WTC11 (cell line): ENCODE data around the gene FBP1. TPM values are rescaled to one million over a fixed set of nuclear protein-coding genes. Genes with fewer than 3 reads are reported as not detected.

Experiments used
- ATAC-seq: fragments of 200-7000 bp; cut with Tn5 transposase; 2 replicates; pipeline ENCODE4 v1.10.0; 2021; ENCODE audit warnings: mild to moderate bottlenecking, moderate library complexity
- CTCF ChIA-PET: fragments of 300-600 bp; sonication (Branson Sonifier 250); formaldehyde crosslinking; loops from one replicate; lab custom pipeline; 2021; ENCODE audit warnings: antibody characterized with exemption; lab: Charles Lee
- POLR2A ChIA-PET: fragments of 350-600 bp; sonication (Branson Sonifier 250); formaldehyde crosslinking; loops from one replicate; lab custom pipeline; 2021; ENCODE audit warnings: antibody characterized with exemption; lab: Charles Lee
- DNase-seq: peaks from one replicate; pipeline ENCODE4 v3.0.0; 2021; ENCODE audit warnings: low spot score
- H3K27ac Mint-ChIP-seq: 2 replicates; pipeline ENCODE4 v1.8.0; 2021; ENCODE audit warnings: mixed read lengths
- H3K27me3 Mint-ChIP-seq: 2 replicates; pipeline ENCODE4 v1.8.0; 2021; ENCODE audit warnings: low read depth, mild to moderate bottlenecking, moderate library complexity, mixed read lengths
- H3K36me3 Mint-ChIP-seq: 2 replicates; pipeline ENCODE4 v1.8.0; 2021; ENCODE audit warnings: mixed read lengths
- H3K4me1 Mint-ChIP-seq: 2 replicates; pipeline ENCODE4 v1.8.0; 2022; ENCODE audit warnings: mixed read lengths
- H3K4me3 Mint-ChIP-seq: 2 replicates; pipeline ENCODE4 v1.8.0; 2021; ENCODE audit warnings: mild to moderate bottlenecking, moderate library complexity, mixed read lengths
- H3K9me3 Mint-ChIP-seq: 2 replicates; pipeline ENCODE4 v1.8.0; 2021; ENCODE audit warnings: mixed read lengths
- FOXJ3 ChIP-seq: sonication (generic); formaldehyde crosslinking; IDR thresholded peaks from 2 replicates; pipeline ENCODE4 v1.9.0; 2021; ENCODE audit warnings: missing genetic modification reagents, mild to moderate bottlenecking, borderline replicate concordance
- JAZF1 ChIP-seq: fragments of 250-450 bp; sonication (Bioruptor Pico); IDR thresholded peaks from 2 replicates; pipeline ENCODE4 v1.9.0; 2021; ENCODE audit warnings: moderate library complexity, mild to moderate bottlenecking, inconsistent platforms
- NR2C2 ChIP-seq: sonication (generic); formaldehyde crosslinking; IDR thresholded peaks from 2 replicates; pipeline ENCODE4 v1.8.0; 2022; ENCODE audit warnings: mild to moderate bottlenecking, missing genetic modification reagents
- SMAD4 ChIP-seq: sonication (generic); formaldehyde crosslinking; IDR thresholded peaks from 2 replicates; pipeline ENCODE4 v1.8.0; 2022; ENCODE audit warnings: mild to moderate bottlenecking, missing genetic modification reagents
- ZBTB21 ChIP-seq: sonication (generic); formaldehyde crosslinking; IDR thresholded peaks from 2 replicates; pipeline ENCODE4 v1.8.1; 2023; ENCODE audit warnings: mild to moderate bottlenecking, missing genetic modification reagents, borderline replicate concordance
- ZNF263 ChIP-seq: sonication (generic); formaldehyde crosslinking; IDR thresholded peaks from 2 replicates; pipeline ENCODE4 v1.8.1; 2022; ENCODE audit warnings: low read depth, mild to moderate bottlenecking, moderate library complexity, missing genetic modification reagents
- total RNA-seq: library from RNA; stranded (reverse); gene quantifications from 3 replicates; pipeline ENCODE4 v1.2.3, GENCODE V29; 2021
- TF ChIP-seq, protein P1 (sequence below): sonication (generic); formaldehyde crosslinking; IDR thresholded peaks from 2 replicates; pipeline ENCODE4 v1.8.0; 2023; ENCODE audit warnings: missing genetic modification reagents
- TF ChIP-seq, protein P2 (sequence below): fragments of 250-450 bp; sonication (Bioruptor Pico); IDR thresholded peaks from 2 replicates; pipeline ENCODE4 v1.9.0; 2021; ENCODE audit warnings: mild to moderate bottlenecking
- TF ChIP-seq, protein P3 (sequence below): sonication (generic); formaldehyde crosslinking; IDR thresholded peaks from 2 replicates; pipeline ENCODE4 v1.8.1; 2023; ENCODE audit warnings: mild to moderate bottlenecking, missing genetic modification reagents, moderate library complexity
- TF ChIP-seq, protein P4 (sequence below): fragments of 200-600 bp; IDR thresholded peaks from 2 replicates; pipeline ENCODE4 v1.8.0; 2022; ENCODE audit warnings: antibody characterized with exemption
- TF ChIP-seq, protein P5 (sequence below): sonication (generic); formaldehyde crosslinking; IDR thresholded peaks from 2 replicates; pipeline ENCODE4 v1.8.1; 2022; ENCODE audit warnings: missing genetic modification reagents, borderline replicate concordance
- TF ChIP-seq, protein P6 (sequence below): sonication (generic); formaldehyde crosslinking; IDR thresholded peaks from 2 replicates; pipeline ENCODE4 v1.8.0; 2023; ENCODE audit warnings: mild to moderate bottlenecking, missing genetic modification reagents

Gene FBP1
- total RNA-seq, 1 experiment from 2014 or later, result 6.4 TPM

DNA sequence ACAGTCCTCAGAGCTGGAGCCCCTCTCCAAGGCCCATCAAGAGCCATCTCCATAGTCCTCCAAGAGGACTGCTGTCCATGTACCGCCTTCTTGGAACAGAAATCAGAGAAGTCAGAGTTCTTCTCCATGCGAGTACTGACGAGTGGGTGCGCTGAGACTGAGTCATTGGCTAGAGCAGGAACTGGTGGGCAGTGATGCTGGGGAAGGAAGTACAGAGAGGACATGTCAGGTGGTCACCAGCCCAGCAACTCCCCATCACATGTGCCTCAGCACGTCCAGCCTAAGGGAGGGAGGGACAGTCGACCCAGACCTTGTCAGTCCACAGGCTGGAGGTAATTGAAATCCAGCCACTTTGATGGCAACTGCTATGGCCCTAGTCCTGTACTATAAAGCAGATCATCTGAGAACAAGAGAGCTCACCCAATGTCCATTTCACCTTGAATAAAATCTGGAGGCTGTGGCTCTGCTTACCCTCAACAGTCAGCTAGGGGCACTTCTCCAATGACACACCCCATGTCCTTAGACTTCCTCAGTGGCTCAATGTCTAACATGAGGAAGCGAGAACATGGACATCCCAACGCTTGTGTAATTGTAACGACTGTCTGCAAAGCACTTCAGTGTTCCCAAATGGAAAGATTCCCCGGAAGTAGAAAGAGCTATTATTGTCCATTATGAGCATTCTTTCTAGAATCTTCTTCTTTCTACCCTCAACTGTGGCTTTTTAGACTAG, 15.0 kb upstream of the FBP1 start:
- CTCF ChIA-PET, result no interaction called here
- H3K4me3 Mint-ChIP-seq, result no peak overlapping the region

More for the DNA sequence above, 15.0 kb upstream of the FBP1 start:
- H3K27me3 Mint-ChIP-seq, result no peaks in the 10 kb centered on the region
- POLR2A ChIA-PET, result no interaction called here
- DNase-seq (no peak), ATAC-seq (no peak)
- no peak overlapping the region for H3K27ac Mint-ChIP-seq
- no peaks in the 10 kb centered on the region for H3K36me3 Mint-ChIP-seq
- H3K4me1 Mint-ChIP-seq, result peaks cover 21% of the 10 kb centered on the region
- TF ChIP-seq SMAD4 (CRISPR knock-in tag) (no peak), ZBTB21 (CRISPR knock-in tag) (no peak), ZNF263 (CRISPR knock-in tag) (no peak), JAZF1 (no peak), NR2C2 (CRISPR knock-in tag) (no peak), FOXJ3 (CRISPR knock-in tag) (no peak)
- TF ChIP-seq, protein P1, sequence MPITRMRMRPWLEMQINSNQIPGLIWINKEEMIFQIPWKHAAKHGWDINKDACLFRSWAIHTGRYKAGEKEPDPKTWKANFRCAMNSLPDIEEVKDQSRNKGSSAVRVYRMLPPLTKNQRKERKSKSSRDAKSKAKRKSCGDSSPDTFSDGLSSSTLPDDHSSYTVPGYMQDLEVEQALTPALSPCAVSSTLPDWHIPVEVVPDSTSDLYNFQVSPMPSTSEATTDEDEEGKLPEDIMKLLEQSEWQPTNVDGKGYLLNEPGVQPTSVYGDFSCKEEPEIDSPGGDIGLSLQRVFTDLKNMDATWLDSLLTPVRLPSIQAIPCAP (CRISPR knock-in tag), result no peak
- TF ChIP-seq, protein P2, sequence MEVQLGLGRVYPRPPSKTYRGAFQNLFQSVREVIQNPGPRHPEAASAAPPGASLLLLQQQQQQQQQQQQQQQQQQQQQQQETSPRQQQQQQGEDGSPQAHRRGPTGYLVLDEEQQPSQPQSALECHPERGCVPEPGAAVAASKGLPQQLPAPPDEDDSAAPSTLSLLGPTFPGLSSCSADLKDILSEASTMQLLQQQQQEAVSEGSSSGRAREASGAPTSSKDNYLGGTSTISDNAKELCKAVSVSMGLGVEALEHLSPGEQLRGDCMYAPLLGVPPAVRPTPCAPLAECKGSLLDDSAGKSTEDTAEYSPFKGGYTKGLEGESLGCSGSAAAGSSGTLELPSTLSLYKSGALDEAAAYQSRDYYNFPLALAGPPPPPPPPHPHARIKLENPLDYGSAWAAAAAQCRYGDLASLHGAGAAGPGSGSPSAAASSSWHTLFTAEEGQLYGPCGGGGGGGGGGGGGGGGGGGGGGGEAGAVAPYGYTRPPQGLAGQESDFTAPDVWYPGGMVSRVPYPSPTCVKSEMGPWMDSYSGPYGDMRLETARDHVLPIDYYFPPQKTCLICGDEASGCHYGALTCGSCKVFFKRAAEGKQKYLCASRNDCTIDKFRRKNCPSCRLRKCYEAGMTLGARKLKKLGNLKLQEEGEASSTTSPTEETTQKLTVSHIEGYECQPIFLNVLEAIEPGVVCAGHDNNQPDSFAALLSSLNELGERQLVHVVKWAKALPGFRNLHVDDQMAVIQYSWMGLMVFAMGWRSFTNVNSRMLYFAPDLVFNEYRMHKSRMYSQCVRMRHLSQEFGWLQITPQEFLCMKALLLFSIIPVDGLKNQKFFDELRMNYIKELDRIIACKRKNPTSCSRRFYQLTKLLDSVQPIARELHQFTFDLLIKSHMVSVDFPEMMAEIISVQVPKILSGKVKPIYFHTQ (CRISPR knock-in tag), result no peak
- TF ChIP-seq, protein P3, sequence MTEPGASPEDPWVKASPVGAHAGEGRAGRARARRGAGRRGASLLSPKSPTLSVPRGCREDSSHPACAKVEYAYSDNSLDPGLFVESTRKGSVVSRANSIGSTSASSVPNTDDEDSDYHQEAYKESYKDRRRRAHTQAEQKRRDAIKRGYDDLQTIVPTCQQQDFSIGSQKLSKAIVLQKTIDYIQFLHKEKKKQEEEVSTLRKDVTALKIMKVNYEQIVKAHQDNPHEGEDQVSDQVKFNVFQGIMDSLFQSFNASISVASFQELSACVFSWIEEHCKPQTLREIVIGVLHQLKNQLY (CRISPR knock-in tag), result no peak
- TF ChIP-seq, protein P4, sequence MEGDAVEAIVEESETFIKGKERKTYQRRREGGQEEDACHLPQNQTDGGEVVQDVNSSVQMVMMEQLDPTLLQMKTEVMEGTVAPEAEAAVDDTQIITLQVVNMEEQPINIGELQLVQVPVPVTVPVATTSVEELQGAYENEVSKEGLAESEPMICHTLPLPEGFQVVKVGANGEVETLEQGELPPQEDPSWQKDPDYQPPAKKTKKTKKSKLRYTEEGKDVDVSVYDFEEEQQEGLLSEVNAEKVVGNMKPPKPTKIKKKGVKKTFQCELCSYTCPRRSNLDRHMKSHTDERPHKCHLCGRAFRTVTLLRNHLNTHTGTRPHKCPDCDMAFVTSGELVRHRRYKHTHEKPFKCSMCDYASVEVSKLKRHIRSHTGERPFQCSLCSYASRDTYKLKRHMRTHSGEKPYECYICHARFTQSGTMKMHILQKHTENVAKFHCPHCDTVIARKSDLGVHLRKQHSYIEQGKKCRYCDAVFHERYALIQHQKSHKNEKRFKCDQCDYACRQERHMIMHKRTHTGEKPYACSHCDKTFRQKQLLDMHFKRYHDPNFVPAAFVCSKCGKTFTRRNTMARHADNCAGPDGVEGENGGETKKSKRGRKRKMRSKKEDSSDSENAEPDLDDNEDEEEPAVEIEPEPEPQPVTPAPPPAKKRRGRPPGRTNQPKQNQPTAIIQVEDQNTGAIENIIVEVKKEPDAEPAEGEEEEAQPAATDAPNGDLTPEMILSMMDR, result no peak
- TF ChIP-seq, protein P5, sequence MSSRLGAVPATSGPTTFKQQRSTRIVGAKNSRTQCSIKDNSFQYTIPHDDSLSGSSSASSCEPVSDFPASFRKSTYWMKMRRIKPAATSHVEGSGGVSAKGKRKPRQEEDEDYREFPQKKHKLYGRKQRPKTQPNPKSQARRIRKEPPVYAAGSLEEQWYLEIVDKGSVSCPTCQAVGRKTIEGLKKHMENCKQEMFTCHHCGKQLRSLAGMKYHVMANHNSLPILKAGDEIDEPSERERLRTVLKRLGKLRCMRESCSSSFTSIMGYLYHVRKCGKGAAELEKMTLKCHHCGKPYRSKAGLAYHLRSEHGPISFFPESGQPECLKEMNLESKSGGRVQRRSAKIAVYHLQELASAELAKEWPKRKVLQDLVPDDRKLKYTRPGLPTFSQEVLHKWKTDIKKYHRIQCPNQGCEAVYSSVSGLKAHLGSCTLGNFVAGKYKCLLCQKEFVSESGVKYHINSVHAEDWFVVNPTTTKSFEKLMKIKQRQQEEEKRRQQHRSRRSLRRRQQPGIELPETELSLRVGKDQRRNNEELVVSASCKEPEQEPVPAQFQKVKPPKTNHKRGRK (CRISPR knock-in tag), result no peak
- TF ChIP-seq, protein P6, sequence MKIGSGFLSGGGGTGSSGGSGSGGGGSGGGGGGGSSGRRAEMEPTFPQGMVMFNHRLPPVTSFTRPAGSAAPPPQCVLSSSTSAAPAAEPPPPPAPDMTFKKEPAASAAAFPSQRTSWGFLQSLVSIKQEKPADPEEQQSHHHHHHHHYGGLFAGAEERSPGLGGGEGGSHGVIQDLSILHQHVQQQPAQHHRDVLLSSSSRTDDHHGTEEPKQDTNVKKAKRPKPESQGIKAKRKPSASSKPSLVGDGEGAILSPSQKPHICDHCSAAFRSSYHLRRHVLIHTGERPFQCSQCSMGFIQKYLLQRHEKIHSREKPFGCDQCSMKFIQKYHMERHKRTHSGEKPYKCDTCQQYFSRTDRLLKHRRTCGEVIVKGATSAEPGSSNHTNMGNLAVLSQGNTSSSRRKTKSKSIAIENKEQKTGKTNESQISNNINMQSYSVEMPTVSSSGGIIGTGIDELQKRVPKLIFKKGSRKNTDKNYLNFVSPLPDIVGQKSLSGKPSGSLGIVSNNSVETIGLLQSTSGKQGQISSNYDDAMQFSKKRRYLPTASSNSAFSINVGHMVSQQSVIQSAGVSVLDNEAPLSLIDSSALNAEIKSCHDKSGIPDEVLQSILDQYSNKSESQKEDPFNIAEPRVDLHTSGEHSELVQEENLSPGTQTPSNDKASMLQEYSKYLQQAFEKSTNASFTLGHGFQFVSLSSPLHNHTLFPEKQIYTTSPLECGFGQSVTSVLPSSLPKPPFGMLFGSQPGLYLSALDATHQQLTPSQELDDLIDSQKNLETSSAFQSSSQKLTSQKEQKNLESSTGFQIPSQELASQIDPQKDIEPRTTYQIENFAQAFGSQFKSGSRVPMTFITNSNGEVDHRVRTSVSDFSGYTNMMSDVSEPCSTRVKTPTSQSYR (CRISPR knock-in tag), result no peak
- no peaks in the 10 kb centered on the region for H3K9me3 Mint-ChIP-seq
